ENCODE results near the gene PCSK2.

DNA sequence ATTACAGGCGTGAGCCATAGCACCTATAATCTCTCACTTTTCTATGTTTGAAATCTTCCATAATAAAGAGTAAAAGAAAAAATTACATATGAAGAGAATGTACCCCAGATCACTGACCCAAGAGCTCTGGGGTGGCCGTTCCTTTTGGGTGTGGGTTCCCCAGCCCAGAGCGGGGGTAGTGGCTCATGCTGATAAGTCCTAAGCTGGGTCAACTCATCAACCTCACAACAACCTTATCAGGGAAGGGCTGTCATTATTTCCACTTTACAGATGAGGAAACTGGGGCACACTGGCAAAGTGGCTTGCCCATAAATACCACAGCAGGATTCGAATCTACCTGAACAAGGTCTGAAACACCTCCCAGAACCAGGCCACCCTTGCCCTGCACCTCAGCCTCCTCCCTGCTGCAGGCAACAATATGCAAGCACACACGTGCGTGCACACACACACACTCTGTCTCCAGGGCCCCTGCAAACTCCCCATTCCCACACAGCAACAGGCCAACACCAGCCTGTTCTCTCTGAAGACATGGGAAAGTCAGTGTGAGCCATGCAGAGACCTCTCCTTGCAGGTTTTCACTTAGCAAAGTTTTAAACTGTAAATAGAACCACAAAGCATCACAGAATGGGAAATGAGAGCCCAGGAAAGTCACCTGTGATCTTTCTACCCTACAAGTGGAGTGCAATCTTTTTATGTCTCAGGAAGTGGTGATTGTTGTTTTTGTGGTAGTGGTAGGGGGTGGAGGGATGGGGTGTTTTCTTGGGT lies 276.6 kb downstream of the PCSK2 start:
- TF ChIP-seq YY1 (IDR thresholded peaks at IDR 0.05), result no peak
- TF ChIP-seq, protein P1, sequence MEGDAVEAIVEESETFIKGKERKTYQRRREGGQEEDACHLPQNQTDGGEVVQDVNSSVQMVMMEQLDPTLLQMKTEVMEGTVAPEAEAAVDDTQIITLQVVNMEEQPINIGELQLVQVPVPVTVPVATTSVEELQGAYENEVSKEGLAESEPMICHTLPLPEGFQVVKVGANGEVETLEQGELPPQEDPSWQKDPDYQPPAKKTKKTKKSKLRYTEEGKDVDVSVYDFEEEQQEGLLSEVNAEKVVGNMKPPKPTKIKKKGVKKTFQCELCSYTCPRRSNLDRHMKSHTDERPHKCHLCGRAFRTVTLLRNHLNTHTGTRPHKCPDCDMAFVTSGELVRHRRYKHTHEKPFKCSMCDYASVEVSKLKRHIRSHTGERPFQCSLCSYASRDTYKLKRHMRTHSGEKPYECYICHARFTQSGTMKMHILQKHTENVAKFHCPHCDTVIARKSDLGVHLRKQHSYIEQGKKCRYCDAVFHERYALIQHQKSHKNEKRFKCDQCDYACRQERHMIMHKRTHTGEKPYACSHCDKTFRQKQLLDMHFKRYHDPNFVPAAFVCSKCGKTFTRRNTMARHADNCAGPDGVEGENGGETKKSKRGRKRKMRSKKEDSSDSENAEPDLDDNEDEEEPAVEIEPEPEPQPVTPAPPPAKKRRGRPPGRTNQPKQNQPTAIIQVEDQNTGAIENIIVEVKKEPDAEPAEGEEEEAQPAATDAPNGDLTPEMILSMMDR (IDR thresholded peaks at IDR 0.05; ENCODE audit: low read depth, low read length, missing input control), result no peak
- TF ChIP-seq RAD21 (IDR thresholded peaks at IDR 0.05), result no peak
- no peak for TF ChIP-seq EGR1 (IDR thresholded peaks at IDR 0.05; ENCODE audit: low read depth in 2 of 2)
- TF ChIP-seq TAF1 (conservative IDR thresholded peaks at IDR 0.05), result no peak
- TF ChIP-seq ATF3 (IDR thresholded peaks at IDR 0.05), result no peak
- no peak for TF ChIP-seq MAX (IDR thresholded peaks at IDR 0.05)
- no peak for TF ChIP-seq JUND (IDR thresholded peaks at IDR 0.05)
- no peak for TF ChIP-seq FOXA1 (IDR thresholded peaks at IDR 0.05)
- TF ChIP-seq SP1 (IDR thresholded peaks at IDR 0.05), result no peak

Measured in liver (tissue), 3 donors.